ENCODE results near the gene CUBN. TPM values are rescaled to one million over a fixed set of nuclear protein-coding genes. Genes with fewer than 3 reads are reported as not detected.

Gene CUBN
- total and polyA plus RNA-seq, 2 of the 13 experiments (the other 11 are each of a cell fraction or from before 2014, with no cell fraction given) = 0.27 to 0.32 TPM

DNA sequence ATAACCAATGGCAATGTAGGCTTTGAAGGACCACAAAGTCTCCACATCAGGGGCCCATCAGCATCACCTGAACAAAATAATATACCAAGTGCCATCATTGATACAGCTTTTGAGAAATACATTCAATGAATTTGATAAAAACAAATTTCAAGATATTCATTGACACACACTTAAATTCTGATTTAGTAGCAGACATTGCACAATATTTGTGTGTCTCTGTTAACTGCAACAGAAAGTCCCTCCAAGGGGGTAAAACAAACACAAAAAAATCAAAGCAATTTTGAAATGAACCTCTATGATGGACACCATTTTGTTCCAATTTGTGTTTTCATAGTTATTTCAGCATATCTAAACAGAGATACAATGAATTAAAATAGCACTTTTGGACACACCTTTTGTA, 225.6 kb downstream of the CUBN start:
- TF ChIP-seq PAWR (CRISPR knock-in tag; IDR thresholded peaks at IDR 0.05; ENCODE audit: borderline replicate concordance) (no peak), ZNF558 (CRISPR knock-in tag; IDR thresholded peaks at IDR 0.05; ENCODE audit: borderline replicate concordance) (no peak), ZNF501 (CRISPR knock-in tag; IDR thresholded peaks at IDR 0.05) (no peak), ZNF567 (CRISPR knock-in tag; IDR thresholded peaks at IDR 0.05; ENCODE audit: borderline replicate concordance) (no peak), ZNF614 (CRISPR knock-in tag; IDR thresholded peaks at IDR 0.05; ENCODE audit: borderline replicate concordance) (no peak), CEBPB (IDR thresholded peaks at IDR 0.05; ENCODE audit: borderline replicate concordance, low read depth, low read length) (peak; percentile 52; the same call in 1 of the 2 replicates), ZNF510 (CRISPR knock-in tag; IDR thresholded peaks at IDR 0.05; ENCODE audit: low read depth) (no peak), GATA4 (IDR thresholded peaks at IDR 0.05; ENCODE audit: borderline replicate concordance, low read depth) (no peak)
- TF ChIP-seq, protein P1, sequence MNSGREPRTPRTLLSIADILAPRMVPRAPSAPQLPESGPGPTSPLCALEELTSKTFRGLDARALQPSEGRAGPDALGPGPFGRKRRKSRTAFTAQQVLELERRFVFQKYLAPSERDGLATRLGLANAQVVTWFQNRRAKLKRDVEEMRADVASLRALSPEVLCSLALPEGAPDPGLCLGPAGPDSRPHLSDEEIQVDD (CRISPR knock-in tag; IDR thresholded peaks at IDR 0.05; ENCODE audit: borderline replicate concordance) = no peak

DNA sequence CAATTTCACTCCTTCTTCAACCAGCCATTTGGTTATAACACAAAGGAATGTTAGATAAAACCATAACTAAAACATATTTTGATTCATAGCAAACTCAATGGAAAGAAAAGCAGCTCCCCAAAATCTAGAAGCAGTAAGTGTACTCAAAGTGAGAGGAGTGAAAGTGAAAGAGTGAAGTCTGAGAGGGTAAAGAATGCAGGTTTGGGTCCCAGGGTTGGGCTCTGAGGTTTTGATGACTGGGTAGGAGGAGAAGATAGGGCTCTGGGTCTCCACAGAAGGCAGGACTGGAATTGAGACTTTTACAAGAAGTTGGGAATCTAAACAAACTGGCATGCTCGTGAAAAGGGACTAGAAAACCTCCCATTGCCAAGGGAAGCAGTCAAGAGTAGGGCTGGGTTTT, 227.0 kb downstream of the CUBN start:
- CTCF ChIA-PET (ENCODE audit: low intra/inter-chr PET ratio, low total read pairs) = no interaction called here
- 25% methylated on average over 1 of the region's 1 CpG for WGBS (ENCODE audit: low lambda C conversion rate)
- in situ Hi-C loops (cut with HindIII; ENCODE audit: extremely low pct_ligation_motif_present, low pct_unique_long_range_greater_than_20kb) (no loop called here), intact Hi-C loops (cut with micrococcal nuclease; ENCODE audit: unreplicated experiment) (no loop called here)
- FAIRE-seq = no peak
- Histone ChIP-seq H4K20me1 (ENCODE audit: insufficient read depth, low read length) (no peaks in the 10 kb centered on the region), H3K9ac (ENCODE audit: insufficient read depth, low read depth, low read length) (no peak overlapping the region), H3K79me2 (ENCODE audit: insufficient read depth, low read length) (no peaks in the 10 kb centered on the region), H3K9me3 (ENCODE audit: low read length) (no peaks in the 10 kb centered on the region), H3K4me1 (ENCODE audit: insufficient read depth, low read length) (no peaks in the 10 kb centered on the region), H2AFZ (ENCODE audit: low read length) (no peak overlapping the region), H3K27ac (ENCODE audit: extremely low read length, insufficient read depth, low read length) (no peak overlapping the region), H3K27me3 (ENCODE audit: control insufficient read depth in 1 of 2, insufficient read depth in 2 of 2, low read length in 2 of 2) (no peaks in the 10 kb centered on the region), H3K4me2 (ENCODE audit: low read depth, low read length) (no peak overlapping the region), H3K36me3 (replicated peaks in 1 of 2; ENCODE audit: control insufficient read depth in 1 of 2, insufficient read depth in 2 of 2, low read length in 2 of 2) (no peaks in the 10 kb centered on the region), H3K4me3 (replicated peaks in 1 of 3; ENCODE audit: insufficient read depth in 1 of 3, low read depth in 2 of 3, low read length in 3 of 3) (no peak overlapping the region)
- ATAC-seq = no peak
- BruUV-seq (replicated peaks) = no TSS peak
- DNase-seq (ENCODE audit: low spot score) = no peak
- POLR2A ChIA-PET = no interaction called here
- no peak for TF ChIP-seq SP2 (CRISPR knock-in tag; IDR thresholded peaks at IDR 0.05)
- TF ChIP-seq RBFOX2 (IDR thresholded peaks at IDR 0.05; ENCODE audit: low read depth, low read length) = no peak
- TF ChIP-seq, protein P2, sequence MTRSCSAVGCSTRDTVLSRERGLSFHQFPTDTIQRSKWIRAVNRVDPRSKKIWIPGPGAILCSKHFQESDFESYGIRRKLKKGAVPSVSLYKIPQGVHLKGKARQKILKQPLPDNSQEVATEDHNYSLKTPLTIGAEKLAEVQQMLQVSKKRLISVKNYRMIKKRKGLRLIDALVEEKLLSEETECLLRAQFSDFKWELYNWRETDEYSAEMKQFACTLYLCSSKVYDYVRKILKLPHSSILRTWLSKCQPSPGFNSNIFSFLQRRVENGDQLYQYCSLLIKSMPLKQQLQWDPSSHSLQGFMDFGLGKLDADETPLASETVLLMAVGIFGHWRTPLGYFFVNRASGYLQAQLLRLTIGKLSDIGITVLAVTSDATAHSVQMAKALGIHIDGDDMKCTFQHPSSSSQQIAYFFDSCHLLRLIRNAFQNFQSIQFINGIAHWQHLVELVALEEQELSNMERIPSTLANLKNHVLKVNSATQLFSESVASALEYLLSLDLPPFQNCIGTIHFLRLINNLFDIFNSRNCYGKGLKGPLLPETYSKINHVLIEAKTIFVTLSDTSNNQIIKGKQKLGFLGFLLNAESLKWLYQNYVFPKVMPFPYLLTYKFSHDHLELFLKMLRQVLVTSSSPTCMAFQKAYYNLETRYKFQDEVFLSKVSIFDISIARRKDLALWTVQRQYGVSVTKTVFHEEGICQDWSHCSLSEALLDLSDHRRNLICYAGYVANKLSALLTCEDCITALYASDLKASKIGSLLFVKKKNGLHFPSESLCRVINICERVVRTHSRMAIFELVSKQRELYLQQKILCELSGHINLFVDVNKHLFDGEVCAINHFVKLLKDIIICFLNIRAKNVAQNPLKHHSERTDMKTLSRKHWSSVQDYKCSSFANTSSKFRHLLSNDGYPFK (CRISPR knock-in tag; IDR thresholded peaks at IDR 0.05; ENCODE audit: borderline replicate concordance) = no peak
- TF ChIP-seq, protein P3, sequence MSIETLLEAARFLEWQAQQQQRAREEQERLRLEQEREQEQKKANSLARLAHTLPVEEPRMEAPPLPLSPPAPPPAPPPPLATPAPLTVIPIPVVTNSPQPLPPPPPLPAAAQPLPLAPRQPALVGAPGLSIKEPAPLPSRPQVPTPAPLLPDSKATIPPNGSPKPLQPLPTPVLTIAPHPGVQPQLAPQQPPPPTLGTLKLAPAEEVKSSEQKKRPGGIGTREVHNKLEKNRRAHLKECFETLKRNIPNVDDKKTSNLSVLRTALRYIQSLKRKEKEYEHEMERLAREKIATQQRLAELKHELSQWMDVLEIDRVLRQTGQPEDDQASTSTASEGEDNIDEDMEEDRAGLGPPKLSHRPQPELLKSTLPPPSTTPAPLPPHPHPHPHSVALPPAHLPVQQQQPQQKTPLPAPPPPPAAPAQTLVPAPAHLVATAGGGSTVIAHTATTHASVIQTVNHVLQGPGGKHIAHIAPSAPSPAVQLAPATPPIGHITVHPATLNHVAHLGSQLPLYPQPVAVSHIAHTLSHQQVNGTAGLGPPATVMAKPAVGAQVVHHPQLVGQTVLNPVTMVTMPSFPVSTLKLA (IDR thresholded peaks at IDR 0.05) = no peak
- TF ChIP-seq FOSL1 (CRISPR knock-in tag; IDR thresholded peaks at IDR 0.05; ENCODE audit: borderline replicate concordance) = no peak
- TF ChIP-seq NPAS2 (CRISPR knock-in tag; IDR thresholded peaks at IDR 0.05; ENCODE audit: borderline replicate concordance) = no peak
- no peak for TF ChIP-seq ARNT (IDR thresholded peaks at IDR 0.05)

More for the DNA sequence above, 225.6 kb downstream of the CUBN start:
- Histone ChIP-seq H4K20me1 (ENCODE audit: insufficient read depth, low read length) (no peaks in the 10 kb centered on the region), H3K79me2 (ENCODE audit: insufficient read depth, low read length) (no peaks in the 10 kb centered on the region), H3K27me3 (ENCODE audit: control insufficient read depth in 1 of 2, insufficient read depth in 2 of 2, low read length in 2 of 2) (no peaks in the 10 kb centered on the region), H3K9me3 (ENCODE audit: low read length) (no peaks in the 10 kb centered on the region), H3K4me1 (ENCODE audit: insufficient read depth, low read length) (no peaks in the 10 kb centered on the region), H3K9ac (ENCODE audit: insufficient read depth, low read depth, low read length) (no peak overlapping the region), H3K4me2 (ENCODE audit: low read depth, low read length) (no peak overlapping the region), H3K27ac (ENCODE audit: extremely low read length, insufficient read depth, low read length) (no peak overlapping the region), H3K4me3 (replicated peaks in 1 of 3; ENCODE audit: insufficient read depth in 1 of 3, low read depth in 2 of 3, low read length in 3 of 3) (no peak overlapping the region), H3K36me3 (replicated peaks in 1 of 2; ENCODE audit: control insufficient read depth in 1 of 2, insufficient read depth in 2 of 2, low read length in 2 of 2) (no peaks in the 10 kb centered on the region), H2AFZ (ENCODE audit: low read length) (no peak overlapping the region)
- ChIA-PET CTCF (ENCODE audit: low intra/inter-chr PET ratio, low total read pairs) (no interaction called here), POLR2A (no interaction called here)
- intact Hi-C loops (cut with micrococcal nuclease; ENCODE audit: unreplicated experiment) (no loop called here), in situ Hi-C loops (cut with HindIII; ENCODE audit: extremely low pct_ligation_motif_present, low pct_unique_long_range_greater_than_20kb) (no loop called here)
- ATAC-seq = no peak
- no peak for DNase-seq (ENCODE audit: low spot score)
- no TSS peak for BruUV-seq (replicated peaks)
- FAIRE-seq = no peak
